ENCODE measurements around the gene SIDT2.
"Not testable (repeated sequence)": the region's sequence is repeated elsewhere in the genome, so short reads cannot be mapped to it uniquely, and the experiment has no call there.

The SIDT2 gene

GRCh38 chr11:117178210-117179034 is at the start of gene SIDT2:
TSS of gene SIDT2 (plus strand) at chr11:117178743. CDS start at chr11:117179264, 521 bp downstream.
- DNase-seq (ENCODE audit: low spot score), result peak; percentile 86

- not testable (repeated sequence) for DNase-seq (ENCODE audit: low spot score)
These were observed 48.1 kb upstream of the SIDT2 start for GRCh38 chr11:117130396-117130795.

- DNase-seq (ENCODE audit: low spot score), result no peak
These were observed 47.7 kb upstream of the SIDT2 start for GRCh38 chr11:117130879-117131278.

- DNase-seq (ENCODE audit: low spot score), result no peak
These were observed 44.1 kb upstream of the SIDT2 start for GRCh38 chr11:117134431-117134830.

- not testable (repeated sequence) for DNase-seq (ENCODE audit: low spot score)
These were observed 43.6 kb upstream of the SIDT2 start for GRCh38 chr11:117134979-117135378.

- not testable (repeated sequence) for DNase-seq (ENCODE audit: low spot score)
These were observed 41.1 kb upstream of the SIDT2 start for GRCh38 chr11:117137223-117138086.

GRCh38 chr11:117143390-117143789 is 35.2 kb upstream of the SIDT2 start:
- peak; percentile 8 for DNase-seq (ENCODE audit: low spot score)

GRCh38 chr11:117143871-117144476 is 34.6 kb upstream of the SIDT2 start, which contains the start of gene PAFAH1B2:
TSS of gene PAFAH1B2 (plus strand) at chr11:117144287. CDS start at chr11:117152448, 8,161 bp downstream.
- peak; percentile 95 for DNase-seq (ENCODE audit: low spot score)

- peak; percentile 4 for DNase-seq (ENCODE audit: low spot score)
These were observed 33.8 kb upstream of the SIDT2 start for GRCh38 chr11:117144477-117145392.

GRCh38 chr11:117145393-117145761 is 33.2 kb upstream of the SIDT2 start:
- no peak for DNase-seq (ENCODE audit: low spot score)

GRCh38 chr11:117146521-117146920 is 32.0 kb upstream of the SIDT2 start:
- DNase-seq (ENCODE audit: low spot score), result no peak

- DNase-seq (ENCODE audit: low spot score), result no peak
These were observed 26.5 kb upstream of the SIDT2 start for GRCh38 chr11:117152066-117152465.

GRCh38 chr11:117154468-117154867 is 24.1 kb upstream of the SIDT2 start:
- no peak for DNase-seq (ENCODE audit: low spot score)

- no peak for DNase-seq (ENCODE audit: low spot score)
These were observed 21.0 kb upstream of the SIDT2 start for GRCh38 chr11:117157507-117157906.

- no peak for DNase-seq (ENCODE audit: low spot score)
These were observed 18.7 kb upstream of the SIDT2 start for GRCh38 chr11:117159892-117160291.

- DNase-seq (ENCODE audit: low spot score), result no peak
These were observed 17.7 kb upstream of the SIDT2 start for GRCh38 chr11:117160826-117161225.

- DNase-seq (ENCODE audit: low spot score), result no peak
These were observed 12.1 kb upstream of the SIDT2 start for GRCh38 chr11:117166491-117166890.

- no peak for DNase-seq (ENCODE audit: low spot score)
These were observed 8.8 kb upstream of the SIDT2 start for GRCh38 chr11:117169736-117170135.

- DNase-seq (ENCODE audit: low spot score), result no peak
These were observed 8.3 kb upstream of the SIDT2 start for GRCh38 chr11:117170210-117170609.

GRCh38 chr11:117171007-117171403 is 7.5 kb upstream of the SIDT2 start:
- no peak for DNase-seq (ENCODE audit: low spot score)

GRCh38 chr11:117171404-117172061 is 7.0 kb upstream of the SIDT2 start:
- no peak for DNase-seq (ENCODE audit: low spot score)

Measured in CD4-positive, alpha-beta T cell treated with Interleukin-6 at 100 ng/mL for 8 hours (primary cell).